Islet precursor cell (in vitro differentiated cells): ENCODE results near the gene IGSF6.
"Not testable (repeated sequence)": the region's sequence is repeated elsewhere in the genome, so short reads cannot be mapped to it uniquely, and the experiment has no call there.

Experiments
- DNase-seq: peaks from one replicate; pipeline ENCODE4 v3.0.0-alpha.2; 2018

The IGSF6 gene, protein sequence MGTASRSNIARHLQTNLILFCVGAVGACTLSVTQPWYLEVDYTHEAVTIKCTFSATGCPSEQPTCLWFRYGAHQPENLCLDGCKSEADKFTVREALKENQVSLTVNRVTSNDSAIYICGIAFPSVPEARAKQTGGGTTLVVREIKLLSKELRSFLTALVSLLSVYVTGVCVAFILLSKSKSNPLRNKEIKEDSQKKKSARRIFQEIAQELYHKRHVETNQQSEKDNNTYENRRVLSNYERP

DNA sequence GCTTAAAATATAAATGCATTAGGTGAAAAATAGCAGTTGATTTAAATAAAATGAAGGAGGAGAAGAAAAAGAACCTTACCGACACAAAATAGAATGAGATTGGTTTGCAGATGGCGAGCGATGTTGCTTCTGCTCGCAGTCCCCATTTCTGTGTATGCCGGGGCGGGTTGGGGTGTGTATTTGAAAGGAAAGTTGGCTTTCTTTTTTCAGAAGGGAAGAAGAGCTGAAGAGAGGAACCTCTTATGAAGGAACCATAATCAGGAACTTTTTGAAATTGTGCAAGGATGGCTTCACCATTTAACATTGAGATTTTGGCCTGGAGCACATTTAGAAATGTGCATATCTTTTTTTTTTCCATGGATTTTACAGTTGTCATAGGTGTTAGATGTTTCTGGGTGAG lies at the start of gene IGSF6:
Gene IGSF6 (minus strand): TSS at position 156 of the 400 bp plus-strand sequence. CDS start 10 bp downstream, at position 146.
- DNase-seq: no peak

DNA sequence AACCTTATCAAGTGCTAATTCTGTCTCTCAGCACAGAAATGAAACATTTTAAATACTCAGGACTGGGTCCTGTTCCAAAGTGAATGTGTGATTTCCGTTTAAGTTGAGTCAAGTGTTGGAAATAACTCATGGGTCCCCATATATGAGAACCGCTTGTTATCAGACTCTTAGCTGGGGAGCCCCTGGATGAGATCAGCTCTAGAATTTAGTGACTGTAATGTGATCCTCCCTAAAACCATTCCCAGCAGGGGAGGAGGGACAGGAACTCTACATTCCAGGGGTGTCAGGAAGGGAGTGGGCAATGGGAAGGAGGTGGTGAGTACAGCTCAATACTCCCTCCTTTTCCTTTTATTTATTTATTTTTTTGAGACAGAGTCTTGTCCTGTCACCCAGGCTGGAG lies 48.9 kb upstream of the IGSF6 start:
- DNase-seq: no peak

DNA sequence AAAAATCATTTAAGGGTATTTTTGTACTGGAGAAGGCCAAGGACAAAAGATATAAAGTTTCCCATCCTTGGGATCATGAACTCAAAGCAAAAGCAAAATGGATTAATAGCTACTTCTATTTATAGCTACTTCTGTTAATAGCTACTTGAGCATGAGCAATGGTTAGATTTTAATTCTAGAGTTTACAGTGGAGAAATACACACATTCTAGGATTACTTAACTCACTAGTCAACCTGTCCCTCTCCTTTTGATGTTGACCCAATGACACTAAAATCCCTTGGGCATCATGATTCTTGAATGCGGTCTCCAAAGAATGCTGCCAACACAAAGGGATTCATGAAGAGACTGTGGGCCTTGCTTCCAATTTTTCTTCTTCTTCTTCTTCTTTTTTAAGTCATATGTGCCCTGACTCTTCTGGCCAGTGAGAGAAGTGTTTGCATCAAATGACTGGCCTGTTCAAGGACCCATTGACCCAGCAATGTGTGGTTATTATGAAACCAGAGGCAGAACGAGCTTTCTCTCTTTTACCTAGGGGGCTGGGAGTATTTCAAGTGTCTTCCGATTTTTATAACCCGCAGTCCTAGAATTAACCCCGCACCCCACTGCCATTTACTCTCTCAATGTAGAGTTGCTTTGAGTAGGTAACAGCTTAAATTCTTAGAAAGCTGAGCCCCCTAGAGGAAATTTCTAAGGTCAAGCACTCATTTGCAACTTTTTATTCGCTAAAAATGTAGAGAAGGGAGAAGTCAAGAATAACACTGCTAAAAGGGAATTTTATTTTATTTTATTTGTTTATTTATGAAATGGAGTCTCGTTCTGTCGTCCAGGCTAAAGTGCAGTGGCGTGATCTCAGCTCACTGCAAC lies 46.0 kb upstream of the IGSF6 start:
- no peak for DNase-seq

DNA sequence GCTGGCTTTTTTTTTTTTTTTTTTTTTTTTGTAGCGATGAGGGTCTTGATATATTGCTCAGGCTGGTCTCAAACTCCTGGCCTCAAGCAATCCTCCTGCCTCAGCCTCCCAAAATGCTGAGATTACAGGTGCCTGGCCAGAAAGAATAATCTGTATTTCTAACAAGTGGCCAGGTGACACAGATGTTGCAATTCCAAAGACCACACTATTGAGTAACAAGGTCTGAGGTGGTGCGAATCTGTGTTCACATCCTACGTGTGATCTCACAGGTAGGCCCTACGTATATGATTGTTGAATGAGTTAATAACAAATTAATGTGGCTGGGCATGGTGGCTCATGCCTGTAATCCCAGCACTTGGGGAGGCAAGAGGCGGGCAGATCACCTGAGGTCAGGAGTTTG lies 44.6 kb upstream of the IGSF6 start:
- no peak for DNase-seq

DNA sequence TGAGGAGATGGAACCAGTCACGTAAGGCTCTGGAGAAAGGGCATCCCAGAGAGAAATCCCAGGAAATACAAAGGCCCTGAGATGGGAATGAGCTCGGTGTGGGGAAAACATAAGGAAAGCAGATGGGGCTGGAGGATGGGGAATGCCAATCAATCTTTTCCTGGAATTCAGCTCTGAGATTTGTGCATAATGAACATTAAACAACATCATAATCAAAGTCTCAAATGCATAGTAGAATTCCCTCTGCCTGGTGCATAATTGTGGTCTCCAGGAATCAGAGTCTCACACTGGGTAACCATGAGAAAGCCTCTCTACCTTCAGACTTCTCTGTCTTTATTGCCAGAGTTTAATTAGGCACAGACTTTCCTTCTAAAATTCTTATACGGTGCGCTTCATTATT lies 42.2 kb upstream of the IGSF6 start:
- no peak for DNase-seq

DNA sequence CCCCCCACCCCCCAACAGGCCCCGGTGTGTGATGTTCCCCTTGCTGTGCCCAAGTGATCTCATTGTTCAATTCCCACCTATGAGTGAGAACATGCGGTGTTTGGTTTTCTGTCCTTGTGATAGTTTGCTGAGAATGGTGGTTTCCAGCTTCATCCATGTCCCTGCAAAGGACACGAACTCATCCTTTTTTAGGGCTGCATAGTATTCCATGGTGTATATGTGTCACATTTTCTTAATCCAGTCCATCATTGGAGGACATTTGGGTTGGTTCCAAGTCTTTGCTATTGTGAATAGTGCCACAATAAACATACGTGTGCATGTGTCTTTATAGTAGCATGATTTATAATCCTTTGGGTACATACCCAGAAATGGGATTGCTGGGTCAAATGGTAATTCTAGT lies 38.6 kb upstream of the IGSF6 start:
- not testable (repeated sequence) for DNase-seq

DNA sequence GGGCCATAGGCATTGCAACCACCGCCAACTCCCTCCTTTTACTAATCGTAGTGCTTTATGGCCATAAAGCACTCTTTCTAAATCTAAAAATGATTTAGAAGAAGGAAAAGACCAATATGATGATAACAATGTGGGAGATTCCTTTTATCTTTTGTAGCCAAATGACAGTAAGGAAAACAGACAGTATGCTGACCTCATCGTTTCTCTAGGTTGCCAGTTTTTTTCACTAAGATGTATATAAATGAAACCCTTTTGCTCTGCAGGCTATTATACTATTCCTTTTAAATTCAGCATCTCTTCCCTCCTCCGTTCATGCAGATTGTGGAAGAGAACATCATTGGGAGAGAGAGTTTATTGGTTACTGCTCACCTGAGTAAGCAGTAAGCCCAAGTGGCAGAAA lies 36.7 kb upstream of the IGSF6 start:
- no peak for DNase-seq

DNA sequence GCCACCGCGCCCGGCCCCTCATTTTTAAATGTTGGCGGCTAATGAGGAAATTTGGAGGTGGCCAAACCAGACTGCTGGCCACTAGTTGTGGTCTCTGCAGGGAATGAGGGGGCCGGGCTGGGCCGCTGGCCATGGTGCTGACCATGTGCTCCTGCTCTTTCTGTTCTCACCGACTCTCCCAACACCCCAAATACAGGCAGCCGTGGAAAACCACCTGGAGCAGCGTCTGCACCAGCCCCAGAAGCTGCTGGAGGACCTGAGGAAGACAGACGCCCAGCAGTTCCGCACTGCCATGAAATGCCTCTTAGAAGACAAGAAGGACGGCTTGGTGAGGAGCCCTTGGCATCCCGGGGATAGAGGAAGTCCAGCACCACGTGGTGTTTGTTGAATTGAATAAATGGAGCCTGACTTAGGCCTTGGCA lies 32.6 kb upstream of the IGSF6 start:
- DNase-seq: peak; percentile 63

DNA sequence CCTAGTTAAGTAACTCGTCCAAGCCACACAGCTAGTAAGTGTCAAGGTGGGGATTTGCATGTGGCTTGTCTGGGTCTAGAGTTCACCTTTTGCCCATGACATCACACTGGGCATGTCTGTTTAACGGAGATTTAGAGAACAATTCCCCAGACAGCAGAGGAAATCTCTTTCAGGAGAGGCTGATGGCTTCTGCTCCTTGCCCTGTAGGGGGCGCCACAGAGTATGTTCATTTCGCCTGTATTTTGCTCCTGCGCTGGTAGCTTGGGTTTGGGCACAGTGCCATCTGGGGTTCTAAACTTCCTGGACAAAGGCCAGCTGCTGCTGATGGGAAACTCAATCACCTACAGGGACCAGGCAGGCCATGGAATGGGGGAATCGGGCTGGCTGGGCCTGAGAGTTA lies 31.8 kb upstream of the IGSF6 start:
- no peak for DNase-seq

DNA sequence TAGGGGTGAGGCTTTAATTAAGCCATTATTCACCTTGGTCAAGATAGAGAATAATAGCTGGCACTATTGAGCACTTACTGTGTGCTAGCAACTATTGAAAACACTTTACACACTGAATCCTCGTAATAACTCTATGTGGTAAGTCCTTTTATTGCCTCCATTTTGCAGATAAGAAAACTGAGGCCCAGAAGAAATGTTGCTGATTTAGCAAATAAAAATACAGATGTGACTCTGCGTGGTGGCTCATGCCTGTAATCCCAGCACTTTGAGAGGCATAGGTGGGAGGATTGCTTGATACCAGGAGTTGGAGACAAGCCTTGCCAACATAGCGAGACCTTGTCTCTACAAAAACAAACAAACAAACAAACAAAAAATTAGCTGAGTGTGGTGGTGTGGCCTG lies 30.8 kb upstream of the IGSF6 start:
- no peak for DNase-seq

DNA sequence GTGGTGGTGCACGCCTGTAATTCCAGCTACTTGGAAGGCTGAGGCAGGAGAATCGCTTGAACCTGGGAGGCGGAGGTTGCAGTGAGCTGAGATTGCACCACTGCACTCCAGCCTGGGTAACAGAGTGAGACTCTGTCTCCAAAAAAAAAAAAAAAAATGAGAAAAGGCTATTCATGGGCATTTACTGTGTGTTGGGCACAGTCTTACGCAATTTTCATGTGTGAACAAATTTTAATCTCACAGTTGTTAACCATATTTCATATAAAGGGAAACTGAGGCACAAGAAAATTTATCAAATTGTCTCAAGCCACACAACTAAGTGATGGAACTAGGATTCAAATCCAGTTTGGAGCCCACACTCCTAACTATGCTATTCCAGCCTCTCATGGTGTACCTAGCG lies 28.3 kb upstream of the IGSF6 start:
- DNase-seq: not testable (repeated sequence)

DNA sequence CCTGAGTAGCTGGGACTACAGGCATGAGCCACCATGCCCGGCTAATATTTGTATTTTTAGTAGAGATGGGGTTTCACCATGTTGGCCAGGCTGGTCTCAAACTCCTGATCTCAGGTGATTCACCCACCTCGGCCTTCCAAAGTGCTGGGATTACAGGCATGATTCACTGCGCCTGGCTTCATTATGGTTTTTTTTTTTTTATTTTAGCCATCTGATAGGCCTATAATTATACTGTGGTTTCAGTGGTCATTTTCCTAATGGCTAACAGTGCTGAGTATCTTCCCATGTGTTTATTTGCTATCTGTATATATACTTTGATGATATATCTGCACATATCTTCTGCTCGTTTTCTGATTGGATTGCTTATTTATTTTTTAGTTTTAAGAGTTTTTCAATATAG lies 22.0 kb upstream of the IGSF6 start:
- DNase-seq: not testable (repeated sequence)

DNA sequence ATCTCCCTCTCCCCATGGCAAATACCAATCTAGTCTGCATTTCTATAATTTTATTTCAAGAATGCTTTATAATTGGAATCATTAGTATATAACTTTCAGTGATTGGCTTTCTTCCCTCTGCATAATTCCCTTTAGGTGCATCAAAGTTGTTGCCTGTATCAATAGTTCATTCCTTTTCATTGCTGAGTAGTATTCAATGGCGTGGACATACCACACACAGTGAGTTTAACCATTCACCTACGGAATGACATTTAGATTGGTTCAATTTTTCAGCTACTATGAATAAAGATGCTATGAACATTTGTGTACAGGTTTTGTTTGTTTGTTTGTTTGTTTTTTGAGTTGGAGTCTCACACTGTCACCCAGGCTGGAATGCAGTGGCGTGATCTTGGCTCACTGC lies 21.1 kb upstream of the IGSF6 start:
- no peak for DNase-seq

DNA sequence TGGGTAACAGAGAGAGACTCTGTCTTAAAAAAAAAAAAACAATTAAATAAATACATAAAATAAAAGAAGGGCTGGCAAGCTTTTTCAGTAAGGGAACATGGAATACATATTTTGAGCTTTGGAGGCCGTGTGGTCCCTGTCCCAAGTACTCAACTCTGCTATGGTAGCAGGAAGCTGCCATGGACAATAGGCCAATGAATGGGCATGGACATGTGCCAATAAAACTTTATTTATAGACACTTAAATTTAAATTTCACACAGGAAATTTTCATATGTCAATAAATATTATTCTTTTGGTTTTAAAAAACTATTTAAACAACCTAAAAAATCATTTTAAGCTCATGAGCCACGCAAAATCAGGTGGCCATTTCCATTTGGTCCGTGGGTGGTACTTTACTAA lies 15.2 kb upstream of the IGSF6 start:
- DNase-seq: no peak

DNA sequence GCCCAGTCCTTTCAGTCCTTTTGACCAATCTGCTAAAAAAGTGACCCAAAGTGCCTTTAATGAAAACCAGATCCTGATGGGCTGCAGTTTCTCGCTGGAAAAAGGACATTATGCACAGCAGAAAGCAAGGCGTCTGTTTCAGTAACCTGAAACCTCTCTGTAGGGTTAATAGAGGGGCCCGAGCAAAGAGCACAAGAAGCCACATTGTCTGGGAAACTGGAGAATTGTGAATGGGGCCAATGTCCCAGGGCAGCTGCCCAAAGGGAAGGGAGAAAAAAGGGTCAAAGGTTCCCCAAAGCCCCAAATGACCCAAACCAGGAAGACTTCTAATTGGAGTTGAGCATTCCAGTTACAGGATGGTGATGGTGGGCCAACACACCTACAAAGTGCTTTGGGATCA lies 14.4 kb upstream of the IGSF6 start:
- DNase-seq: peak; percentile 73

DNA sequence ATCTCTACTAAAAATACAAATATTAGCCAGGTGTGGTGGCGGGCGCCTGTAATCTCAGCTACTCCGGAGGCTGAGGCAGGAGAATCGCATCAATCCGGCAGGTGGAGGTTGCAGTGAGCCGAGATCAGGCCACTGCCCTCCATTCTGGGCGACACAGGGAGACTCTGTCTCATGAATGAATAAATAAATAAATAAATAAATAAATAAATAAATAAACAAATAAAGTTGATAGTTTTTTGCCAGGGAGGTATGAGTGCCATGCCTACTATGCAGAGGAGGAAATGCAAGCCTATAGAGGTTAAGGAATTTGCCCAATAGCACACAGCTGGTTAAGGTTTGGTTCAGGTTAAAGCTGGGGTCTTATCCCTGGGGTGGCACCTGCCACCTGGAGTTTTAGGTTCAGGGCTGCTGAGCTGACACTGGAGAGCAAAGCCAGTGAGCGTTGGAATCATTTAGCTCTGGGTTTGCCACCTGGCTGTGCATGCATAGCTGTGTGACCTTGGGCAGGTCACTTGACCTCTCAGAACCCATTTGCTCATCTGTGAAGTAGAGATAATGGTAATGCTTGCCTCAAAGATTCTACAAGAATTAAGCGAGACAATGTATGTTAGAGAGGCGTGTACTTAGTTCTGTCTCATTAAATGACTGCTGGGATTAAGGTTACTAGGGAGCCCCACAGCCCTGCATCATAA lies 12.5 kb upstream of the IGSF6 start:
- DNase-seq: no peak

DNA sequence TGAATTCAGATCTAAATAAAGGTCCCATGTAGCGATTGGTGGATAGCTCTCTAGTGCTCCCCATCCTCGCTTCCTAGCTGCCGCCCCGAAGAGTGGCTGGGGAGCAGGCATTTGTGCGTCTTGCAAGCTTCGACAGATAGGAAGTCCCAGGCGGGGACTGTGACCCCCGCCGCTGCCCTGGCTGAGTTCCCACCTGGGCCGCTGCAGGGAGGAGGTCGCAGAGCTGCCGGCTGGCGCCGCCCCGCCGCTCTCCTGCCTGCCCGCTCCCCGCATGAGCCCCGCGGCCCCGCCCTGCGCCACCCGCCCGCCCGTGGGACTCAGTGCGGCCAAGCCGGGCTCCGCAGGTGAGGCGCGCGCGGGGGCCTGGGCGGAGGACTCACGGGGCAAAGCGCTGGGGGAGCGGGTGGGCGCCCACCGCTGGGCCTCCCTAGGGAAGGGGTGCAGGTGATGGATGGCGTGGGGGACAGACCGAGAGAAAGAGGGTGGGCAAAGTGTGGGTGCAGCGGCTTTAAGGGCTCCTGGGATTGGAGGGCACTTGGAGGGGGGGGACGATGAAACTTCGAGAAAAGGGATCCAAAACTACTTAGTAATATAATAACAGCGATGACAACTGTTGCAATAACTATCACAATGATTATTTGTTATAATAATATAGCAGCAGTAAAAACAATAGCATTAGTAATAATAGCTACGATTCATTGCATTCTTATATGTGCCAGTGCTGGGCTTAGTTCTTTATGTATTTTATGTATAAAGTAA lies 11.7 kb upstream of the IGSF6 start, which contains the start of gene OTOA:
Gene OTOA (plus strand): TSS at position 80 of the 759 bp plus-strand sequence. CDS start 14,547 bp downstream, outside the sequence.
- DNase-seq: peak; percentile 60

DNA sequence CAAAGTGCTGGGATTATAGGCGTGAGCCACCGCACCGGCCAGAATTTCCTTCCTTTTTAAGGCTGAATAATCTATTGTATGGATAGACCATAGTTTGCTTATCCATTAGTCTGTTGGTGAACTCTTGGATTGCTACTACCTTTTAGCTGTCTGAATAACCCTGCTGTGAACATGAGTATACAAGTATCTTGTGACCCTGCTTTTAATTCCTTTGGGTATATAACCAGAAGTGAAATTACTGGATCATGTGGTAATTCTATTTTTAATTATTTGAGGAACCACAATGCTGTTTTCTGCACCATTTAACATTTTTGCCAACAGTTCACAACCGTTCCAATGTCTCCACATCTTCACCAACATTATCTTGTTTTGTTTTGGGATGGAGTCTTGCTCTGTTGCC lies 6.7 kb upstream of the IGSF6 start:
- DNase-seq: no peak

DNA sequence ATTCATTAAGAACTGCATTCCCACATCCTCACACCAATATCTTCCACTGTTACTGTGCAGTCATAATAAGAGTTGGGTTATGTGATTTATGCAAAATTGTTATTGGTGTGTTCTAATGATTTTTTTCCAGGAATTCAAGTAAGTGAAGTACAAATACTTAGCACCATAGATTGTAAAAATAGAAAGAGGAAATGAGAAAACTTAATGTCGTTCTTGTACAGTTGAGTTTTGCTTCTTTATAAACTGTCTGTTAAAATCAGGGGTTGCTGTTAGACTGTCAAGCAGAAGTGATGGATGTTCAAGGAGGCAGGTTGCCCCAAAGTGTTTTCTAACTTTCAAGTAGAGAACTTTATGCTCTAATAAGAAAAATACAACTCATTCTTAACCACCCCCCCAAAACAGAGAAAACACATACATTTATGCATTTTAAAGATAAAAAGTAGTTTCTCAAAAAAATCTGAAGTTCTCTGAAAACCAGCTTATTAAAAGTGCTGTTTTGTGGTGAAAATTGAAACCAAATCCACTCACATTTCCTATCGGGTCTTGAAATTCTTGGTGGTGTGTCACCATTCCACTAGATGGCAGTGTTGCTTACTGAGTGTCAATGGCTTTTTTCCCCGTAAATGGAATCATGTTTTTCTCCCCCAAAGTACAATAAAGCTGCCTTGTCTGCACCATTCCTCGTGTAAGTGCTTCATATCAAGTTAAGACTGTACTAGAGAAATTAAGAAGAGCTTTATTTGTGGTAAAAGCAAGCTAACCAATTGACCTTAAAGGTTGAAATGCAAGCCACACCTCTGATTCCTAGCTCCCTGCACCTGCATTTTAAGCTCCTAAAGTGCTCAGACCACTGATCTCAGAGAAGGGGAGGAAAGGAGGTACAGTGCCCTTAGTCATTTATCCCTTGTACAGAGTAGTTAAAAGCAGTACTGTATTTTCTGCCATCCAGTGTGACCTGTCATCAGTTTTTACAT lies 4.7 kb upstream of the IGSF6 start:
- DNase-seq: no peak

DNA sequence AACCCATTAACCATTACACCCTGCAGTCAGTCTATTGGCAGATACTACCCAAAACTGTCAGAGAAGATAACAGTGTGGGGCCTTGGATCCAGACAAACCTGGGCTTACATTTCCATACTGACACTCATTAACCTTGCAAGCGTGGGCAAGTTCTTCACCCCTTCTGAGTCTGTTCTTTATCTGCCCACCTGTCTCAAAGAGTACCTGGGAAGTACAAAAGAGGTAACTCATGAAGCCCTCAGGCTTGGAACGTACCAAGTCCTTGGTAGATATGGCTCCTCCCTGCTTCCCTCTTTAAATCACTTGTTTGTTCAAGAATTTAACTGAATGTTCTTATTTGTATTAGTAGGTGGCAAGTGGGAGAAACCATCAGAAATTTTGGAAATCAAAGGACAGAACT lies 2.5 kb upstream of the IGSF6 start:
- DNase-seq: no peak

DNA sequence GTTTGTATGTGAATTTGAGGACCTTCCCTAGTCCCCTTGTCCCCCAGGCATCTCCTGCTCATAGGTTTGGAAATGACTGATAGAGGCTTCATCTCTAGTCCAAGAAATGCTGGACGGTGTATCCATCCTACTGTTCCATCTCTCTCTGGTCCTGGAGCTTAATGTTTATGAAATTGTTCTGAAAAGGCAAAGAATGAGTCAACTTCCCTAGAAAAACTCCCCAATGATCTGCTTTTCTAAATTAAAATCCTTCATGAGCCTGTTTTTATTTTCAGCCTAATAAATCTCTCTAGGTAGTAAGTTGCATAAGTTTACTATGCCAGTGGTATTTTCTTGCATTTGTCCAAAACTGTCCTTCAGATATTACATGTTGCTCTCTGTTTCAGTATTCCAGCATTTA lies 2.1 kb upstream of the IGSF6 start:
- no peak for DNase-seq

DNA sequence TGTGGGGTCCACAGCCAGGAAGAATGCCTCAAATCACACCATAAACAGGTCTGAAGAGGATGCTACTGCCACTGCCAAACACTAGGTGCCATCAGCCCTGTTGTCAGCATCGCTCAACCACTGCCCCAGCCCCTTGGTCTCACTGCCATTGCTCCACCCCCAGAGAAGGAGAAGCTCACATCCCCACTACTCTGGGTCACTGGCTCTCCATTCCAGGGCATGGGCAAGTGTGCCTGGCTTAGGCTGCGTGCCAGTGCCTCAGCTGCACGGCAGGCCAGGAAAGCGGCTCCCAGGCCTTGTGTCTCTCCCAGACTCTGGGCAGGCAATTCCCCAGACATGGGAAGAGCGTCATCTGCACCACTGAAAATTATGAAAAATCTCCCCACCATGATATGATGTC lies 1.2 kb upstream of the IGSF6 start:
- no peak for DNase-seq
